NOMO-1 treated with dmso at 0.1 percent for 144 hours (cell line): ENCODE measurements around the gene PROCA1.
"Not testable (repeated sequence)": the region's sequence is repeated elsewhere in the genome, so short reads cannot be mapped to it uniquely, and the experiment has no call there.

ENCODE experiments used
- DNase-seq: peaks from one replicate; lab custom pipeline; 2025; ENCODE audit not compliant: unreplicated experiment; lab: John Stamatoyannopoulos, UW

PROCA1 gene

DNA sequence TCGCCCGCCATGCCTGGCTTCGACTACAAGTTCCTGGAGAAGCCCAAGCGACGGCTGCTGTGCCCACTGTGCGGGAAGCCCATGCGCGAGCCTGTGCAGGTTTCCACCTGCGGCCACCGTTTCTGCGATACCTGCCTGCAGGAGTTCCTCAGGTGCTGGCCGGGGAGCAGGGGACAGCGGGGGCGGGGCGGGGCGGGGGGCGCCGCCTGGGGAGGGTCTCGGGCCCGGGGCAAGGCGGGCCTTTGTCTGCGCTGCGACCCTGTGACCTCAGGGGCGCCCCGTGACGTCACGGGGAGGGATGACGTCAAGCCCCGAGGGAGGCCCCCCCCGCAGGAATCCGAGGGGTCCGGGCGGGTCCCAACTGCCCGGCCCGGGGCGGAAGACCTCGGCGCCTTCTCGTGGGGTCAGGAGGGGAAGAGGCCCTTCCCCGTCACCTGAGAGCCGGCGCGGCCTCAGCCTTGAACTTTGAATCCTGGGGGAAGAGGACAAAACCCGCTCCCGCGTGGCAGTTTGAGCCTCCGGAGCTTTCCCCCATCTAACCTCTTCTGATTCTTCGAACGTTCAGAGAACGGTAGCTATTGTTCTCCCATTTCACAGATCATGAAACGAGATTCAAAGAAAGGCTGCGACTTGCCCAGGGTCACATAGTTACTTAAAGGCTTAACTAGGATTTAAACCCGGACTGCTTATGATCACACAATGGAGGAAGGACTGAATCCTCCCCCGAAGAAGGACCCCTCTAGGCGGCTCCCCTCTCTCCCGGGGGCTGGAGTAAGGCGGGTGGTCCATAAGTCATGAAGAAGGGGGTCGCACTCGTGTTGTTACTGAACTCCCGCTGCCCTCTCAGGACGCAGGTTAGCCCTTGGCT is 32.6 kb upstream of the PROCA1 start:
- DNase-seq: no peak

DNA sequence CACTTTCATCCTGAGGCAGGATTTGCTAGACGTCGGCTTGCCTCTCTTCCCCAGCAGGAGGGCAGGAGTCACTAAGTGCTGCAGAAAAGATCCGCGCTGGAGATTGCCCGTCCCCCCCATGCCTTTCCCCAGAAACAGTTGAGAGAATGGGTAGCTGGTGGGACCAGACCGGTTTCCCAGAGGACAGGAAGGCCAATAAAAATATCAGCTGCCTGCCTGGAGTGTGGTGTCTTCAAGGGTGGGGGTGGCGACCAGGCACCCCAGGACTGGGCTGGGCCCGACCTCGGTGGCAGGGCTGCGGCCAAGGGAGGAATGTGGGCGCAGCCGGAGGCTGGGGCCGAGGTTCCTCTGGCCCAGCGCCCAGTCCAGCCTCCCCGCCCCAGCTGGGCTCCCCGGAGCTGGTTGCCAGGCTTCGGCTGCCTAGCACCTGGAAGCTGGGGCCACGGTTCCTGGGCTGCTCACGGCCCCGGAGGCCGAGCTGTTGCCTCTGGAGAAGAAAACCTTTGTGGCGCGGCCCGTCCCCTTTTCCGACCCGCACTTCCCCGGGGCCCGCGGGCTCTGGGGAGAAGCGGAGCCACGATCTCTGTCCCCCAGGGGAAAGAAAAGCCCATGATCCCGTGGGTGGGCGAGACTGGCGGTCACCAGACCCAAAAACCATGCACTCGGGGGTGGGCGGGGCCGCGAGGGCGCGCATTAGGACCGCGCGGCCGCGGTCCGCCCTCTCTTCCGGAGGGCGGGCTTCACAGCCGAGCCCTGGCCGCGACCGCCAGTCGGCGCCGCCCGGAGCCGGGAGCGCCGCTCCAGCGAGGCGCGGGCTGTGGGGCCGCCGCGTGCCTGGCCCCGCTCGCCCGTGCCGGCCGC is 31.8 kb upstream of the PROCA1 start, which contains the start of gene TRAF4:
TRAF4 (plus strand) TSS at position 769 of the 861 bp plus-strand sequence. CDS start 102 bp downstream, outside the sequence.
- DNase-seq: peak; percentile 48

DNA sequence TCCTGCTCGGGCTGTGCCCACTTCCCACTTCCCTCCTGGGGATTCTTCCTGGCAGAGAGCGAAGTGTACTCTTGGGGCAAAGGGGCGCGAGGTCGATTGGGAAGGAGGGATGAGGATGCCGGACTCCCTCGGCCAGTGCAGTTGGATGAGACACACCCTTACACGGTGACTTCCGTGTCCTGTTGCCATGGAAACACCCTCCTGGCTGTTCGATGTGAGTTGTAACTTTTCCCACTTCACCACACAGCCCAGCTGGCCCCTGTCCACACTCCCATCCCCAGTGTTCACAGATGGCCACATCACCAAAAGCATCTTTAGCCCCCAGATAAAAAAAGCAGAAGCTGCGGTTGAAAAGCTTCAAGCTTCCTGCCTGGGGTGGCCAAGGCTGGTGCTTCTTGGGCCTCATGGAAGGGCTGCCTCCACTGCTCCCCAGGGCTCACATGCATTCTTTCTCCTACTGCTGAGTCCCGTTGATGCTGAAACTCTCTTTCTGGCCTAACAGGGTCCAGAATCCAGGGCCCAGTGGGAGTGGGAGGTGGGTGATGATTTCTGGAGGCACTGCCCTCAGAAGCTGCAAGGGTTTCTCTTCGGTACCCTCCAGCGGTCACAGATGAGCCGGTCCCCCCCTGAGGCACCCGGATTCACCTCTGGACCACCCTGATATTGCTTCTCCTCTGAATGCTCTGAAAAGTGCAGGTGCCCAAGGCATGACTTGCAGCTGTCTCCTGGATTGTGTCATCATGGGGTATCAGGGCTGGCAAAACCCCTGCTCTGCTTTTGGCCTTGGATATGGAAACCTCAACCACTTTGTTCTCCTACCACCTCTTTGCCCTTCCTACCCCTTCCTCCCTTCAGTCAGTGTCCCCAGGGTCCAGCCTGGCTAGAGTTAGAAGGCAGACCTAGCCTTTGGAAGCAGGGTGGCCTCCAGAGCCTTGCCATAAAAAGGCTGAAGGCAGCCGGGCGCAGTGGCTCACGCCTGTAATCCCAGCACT is 30.0 kb upstream of the PROCA1 start:
- peak; percentile 73 for DNase-seq

DNA sequence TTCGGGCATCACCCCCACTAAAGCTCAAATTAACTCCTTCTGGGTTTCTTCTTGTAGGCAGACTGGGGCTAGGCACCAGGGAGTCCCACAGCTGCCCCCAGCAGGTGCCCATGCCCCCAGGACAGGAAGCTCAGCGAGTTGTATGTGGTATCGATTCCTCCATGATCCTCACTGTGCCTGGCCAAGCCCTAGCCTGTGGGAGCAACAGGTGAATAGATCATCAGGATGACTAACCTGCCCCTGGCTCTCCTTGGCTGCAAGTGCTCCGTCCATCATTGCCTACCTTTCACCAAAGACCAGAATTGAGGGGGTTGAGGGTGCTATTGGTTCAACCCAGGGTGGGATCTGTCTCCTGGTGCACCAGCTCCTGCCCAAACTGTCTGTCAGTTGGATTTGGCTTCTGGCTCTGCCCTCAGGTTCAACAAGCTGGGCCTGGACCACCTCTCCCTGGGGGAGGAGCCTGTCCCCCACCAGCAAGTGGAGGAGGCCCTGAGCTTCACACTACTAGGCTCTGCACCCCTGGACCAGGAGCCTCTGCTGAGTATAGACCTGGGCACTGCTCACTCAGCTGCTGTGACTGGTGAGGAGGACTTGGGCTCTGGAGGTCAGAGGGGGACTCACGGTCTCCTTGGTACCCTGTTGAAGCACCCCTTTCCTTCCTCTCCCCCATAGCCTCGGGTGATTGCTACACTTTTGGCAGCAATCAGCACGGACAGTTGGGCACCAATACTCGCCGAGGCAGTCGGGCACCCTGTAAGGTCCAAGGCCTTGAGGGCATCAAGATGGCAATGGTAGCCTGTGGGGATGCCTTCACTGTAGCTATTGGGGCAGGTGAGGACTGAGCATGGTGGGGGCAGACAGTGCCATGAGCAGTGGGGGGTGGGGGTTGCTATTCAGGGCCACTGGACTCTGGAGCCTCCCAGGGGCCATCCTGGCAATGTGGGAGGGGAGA is 29.0 kb upstream of the PROCA1 start:
- no peak for DNase-seq

- no peak for DNase-seq
Observed at GRCh38 chr17:28738680-28739384, 27.1 kb upstream of the PROCA1 start.

- no peak for DNase-seq
Observed at GRCh38 chr17:28737770-28738679, 26.3 kb upstream of the PROCA1 start.

DNA sequence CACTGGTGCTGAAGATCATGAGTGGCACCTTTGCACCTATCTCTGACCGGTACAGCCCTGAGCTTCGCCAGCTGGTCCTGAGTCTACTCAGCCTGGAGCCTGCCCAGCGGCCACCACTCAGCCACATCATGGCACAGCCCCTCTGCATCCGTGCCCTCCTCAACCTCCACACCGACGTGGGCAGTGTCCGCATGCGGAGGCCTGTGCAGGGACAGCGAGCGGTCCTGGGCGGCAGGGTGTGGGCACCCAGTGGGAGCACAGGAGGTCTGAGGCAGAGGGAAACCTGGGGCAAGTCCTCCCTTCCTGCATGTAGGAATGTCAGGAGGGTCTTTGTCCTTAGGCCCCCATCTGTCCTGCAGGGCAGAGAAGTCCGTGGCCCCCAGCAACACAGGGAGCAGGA is 25.6 kb upstream of the PROCA1 start:
- DNase-seq: no peak

DNA sequence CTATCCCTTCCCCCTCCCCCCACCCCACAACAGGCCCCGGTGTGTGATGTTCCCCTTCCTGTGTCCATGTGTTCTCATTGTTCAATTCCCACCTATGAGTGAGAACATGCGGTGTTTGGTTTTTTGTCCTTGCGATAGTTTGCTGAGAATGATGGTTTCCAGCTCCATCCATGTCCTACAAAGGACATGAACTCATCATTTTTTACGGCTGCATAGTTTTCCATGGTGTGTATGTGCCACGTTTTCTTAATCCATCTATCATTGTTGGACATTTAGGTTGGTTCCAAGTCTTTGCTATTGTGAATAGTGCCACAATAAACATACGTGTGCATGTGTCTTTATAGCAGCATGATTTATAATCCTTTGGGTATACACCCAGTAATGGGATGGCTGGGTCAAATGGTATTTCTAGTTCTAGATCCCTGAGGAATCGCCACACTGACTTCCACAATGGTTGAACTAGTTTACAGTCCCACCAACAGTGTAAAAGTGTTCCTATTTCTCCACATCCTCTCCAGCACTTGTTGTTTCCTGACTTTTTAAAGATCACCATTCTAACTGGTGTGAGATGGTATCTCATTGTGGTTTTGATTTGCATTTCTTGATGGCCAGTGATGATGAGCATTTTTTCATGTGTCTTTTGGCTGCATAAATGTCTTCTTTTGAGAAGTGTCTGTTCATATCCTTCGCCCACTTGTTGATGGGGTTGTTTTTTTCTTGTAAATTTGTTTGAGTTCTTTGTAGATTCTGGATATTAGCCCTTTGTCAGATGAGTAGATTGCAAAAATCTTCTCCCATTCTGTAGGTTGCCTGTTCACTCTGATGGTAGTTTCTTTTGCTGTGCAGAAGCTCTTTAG is 24.5 kb upstream of the PROCA1 start:
- DNase-seq: not testable (repeated sequence)

GRCh38 chr17:28735242-28735722 is 23.6 kb upstream of the PROCA1 start:
- DNase-seq: no peak

GRCh38 chr17:28734712-28735241 is 23.1 kb upstream of the PROCA1 start:
- no peak for DNase-seq

DNA sequence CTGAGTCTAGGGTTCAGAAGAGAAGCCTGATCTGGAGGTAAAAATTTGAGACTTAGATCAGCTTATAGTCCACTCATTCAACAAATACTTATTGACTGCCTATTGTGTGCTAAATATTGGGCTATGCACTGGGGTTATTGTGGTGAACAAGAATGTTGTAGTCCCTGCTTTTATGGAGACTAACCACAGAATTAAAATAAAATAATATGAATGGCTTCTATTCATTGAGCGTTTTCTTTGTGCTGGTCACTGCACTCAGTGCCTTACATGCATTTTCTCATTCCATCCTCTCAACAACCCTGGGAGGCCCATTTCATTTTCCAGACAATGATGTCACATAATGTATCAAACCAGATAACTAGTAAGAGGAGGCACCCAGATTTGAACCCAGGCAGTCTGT is 21.7 kb upstream of the PROCA1 start:
- DNase-seq: no peak

DNA sequence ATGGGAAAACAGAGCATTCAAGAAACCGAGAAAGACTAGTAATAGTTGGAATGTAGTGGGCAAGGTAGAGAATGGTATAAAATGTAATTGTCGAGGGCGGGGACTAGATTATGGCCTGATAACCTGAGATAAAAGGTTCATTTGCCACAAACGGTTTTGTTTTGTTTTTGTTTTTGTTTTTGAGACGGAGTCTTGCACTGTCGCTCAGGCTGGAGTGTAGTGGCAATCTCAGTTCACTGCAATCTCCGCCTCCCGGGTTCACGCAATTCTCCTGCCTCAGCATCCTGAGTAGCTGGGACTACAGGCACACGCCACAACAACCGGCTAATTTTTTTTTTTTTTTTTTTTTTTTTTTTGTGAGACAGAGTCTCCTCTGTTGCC is 18.3 kb upstream of the PROCA1 start:
- DNase-seq: no peak

DNA sequence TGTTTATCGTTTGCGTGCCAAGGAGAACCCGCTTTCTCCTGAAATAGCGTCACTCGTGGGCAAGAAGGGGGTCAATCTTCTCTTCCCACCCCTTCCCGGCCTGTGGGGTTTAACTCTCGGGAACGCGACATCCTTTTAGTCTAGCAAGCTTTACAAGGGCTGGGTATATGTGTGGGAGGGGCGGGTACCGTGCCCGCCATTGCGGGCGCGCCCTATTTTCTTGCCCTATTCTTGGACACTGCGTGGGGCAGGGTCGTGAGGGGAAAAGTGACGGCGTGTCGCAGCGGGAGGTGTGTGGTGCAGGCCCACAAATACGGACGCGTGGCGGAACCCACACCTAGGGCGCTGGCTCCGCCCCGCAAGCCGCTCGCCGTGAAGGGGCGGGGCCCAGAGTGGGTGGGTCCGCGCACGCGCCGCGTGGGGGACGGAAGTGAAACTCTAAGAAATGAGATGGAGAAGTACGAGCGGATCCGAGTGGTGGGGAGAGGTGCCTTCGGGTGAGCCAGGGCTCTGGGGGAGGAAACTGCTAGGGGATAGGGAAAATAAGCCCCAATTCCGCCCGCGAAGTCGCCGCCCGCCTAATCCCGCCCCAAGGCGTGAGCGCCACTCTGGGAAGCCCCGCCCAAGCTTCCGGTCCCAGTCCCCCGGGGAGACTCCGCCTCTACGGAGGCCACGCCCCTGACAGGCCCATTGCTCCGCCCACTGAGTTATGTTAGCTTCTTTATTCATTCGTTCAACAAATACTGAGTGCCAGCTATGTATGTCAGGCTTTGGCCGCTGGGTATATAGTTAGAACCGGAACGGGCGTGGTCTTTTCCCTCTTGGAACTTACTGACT is 16.9 kb upstream of the PROCA1 start, which contains the start of gene NEK8:
NEK8 (plus strand) TSS at position 425 of the 837 bp plus-strand sequence; CDS start at position 451, 26 bp downstream.
- DNase-seq: peak; percentile 97

- peak; percentile 90 for DNase-seq
Observed at GRCh38 chr17:28726627-28727491, 15.2 kb upstream of the PROCA1 start.

DNA sequence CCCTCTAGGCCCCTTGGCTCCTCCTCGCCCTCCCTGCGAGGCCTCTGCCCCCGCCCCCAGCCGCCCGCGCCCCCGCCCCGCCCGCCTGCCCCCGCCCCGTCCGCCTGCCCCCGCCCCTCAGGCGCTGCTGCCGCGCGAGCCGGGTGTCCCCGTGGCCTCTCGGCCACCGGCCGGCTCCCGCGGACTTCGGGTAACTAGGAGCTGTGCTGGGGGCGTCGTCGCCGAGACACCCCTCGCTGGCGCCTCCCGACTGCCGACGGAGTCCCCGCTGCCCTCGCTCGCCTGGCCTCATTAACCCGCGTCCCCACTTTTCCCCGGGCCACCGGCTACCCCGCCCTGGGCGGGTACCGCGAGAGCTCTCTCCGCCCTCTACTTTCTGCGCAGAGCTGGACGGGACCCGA is 14.5 kb upstream of the PROCA1 start, which contains the start of gene TLCD1:
TLCD1 (minus strand) TSS at position 8 of the 401 bp plus-strand sequence. CDS start 136 bp downstream, outside the sequence.
- DNase-seq: no peak
